GM19463 (cell line): ENCODE data around the gene CMIP.
"Not testable (repeated sequence)": the region's sequence is repeated elsewhere in the genome, so short reads cannot be mapped to it uniquely, and the experiment has no call there.

ENCODE experiments used
- ATAC-seq: cut with Tn5 transposase; IDR thresholded peaks from one replicate; pipeline ENCODE4 v1.9.1; 2021; ENCODE audit warnings: mild to moderate bottlenecking, moderate library complexity; ENCODE audit not compliant: unreplicated experiment

CMIP gene

DNA sequence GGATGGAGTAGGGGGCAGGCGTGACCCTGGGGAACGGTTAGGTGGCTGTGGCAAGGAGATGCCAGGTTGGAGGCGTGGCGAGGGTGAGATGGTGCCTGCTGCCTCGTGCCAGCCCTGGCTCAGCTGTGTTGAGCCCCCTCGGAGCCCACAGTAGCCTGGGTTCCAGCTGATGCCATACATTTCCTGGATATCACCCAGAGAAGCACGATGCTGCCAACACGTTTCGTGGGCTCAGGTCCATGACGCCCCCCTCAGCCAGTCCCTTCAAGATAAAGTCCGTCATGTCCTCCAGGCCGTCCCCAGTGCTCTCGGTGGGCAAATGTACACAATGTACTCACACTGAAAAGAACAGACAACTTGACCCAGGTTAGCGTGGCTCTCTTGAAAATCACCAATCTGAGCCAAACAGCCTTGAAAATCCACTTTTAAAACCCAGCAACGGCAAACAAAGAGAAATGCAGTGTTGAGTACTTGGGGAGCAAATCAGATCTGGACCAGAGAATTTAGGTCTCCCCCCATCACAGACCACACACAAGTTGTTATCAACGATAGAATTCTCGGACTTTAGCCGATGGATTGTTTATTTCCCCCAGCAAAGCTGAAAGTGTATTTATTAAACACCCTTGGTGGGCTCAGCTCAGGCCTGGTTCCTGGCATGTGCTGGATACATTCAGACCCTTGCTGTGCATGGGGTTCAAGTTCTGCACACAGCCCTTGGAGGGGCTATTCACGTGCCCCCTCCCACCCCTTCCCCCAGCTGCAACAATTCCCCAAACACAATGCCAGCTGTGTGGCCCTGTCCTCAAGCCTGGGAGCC is 231.7 kb downstream of the CMIP start:
- no peak for ATAC-seq

- no peak for ATAC-seq
Observed at GRCh38 chr16:81676883-81677737, 232.5 kb downstream of the CMIP start.

DNA sequence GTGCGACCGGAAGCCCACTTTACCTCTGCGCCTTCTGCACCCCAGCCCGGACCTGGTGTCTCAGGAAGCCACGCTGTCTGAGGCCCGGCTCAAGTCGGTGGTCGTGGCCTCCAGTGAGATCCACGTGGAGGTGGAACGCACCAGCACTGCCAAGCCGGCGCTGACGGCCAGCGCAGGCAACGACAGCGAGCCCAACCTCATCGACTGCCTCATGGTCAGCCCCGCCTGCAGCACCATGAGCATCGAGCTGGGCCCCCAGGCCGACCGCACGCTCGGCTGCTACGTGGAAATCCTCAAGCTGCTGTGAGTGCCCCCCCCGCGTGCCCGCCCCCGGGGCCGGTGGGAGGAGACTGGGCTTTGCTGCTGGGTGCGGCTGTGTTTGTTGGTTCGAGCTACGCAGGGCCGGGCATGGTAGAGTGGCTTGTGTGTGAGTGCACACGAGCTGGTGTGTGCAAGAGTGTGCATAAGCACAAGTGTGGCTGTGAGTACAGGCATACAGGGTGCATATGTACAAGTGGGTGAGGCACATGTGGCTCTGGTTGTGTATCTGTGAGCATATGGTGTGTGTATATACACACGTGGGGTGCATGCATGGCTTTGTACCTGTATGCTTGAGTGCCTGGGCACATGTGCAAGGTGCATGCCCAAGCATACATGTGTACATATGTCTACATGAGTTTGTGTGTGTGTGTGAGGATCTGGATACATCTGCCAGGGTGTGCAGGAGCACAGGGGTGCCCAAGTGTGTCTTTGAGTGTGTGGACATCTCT is 233.9 kb downstream of the CMIP start:
- no peak for ATAC-seq

- no peak for ATAC-seq
Observed at GRCh38 chr16:81679721-81680430, 235.3 kb downstream of the CMIP start.

- ATAC-seq: no peak
Observed at GRCh38 chr16:81680444-81681275, 236.1 kb downstream of the CMIP start.

GRCh38 chr16:81681311-81681710 is 236.7 kb downstream of the CMIP start:
- no peak for ATAC-seq

DNA sequence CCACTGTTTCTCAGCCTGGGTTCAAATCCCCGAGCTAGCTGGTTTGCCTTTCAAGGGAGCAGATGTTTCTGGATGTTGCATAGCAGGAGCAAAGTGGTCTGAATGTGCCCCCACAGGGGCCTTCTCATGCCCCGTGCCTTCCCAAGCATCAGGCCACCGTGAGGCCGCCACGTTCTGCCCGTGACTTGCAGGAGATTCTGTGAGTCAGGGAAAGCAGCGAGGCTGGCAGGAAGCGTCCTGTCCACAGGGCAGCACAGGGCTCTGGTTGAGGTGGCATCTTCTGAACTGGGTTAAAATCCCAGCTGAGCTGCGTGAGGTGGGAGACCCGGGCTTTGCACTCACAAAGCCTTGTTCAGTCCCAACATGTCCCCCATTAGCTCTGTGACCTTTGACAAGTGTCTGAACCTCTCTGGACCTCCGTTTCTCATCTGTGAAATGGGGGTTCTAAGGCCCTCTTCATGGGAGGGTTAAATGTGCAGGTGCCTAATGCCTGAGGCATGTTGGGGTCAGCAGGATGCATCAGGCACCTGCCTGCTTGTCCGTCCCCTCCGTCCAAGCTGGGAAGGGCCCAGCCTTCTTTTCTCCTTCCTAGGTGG is 239.7 kb downstream of the CMIP start:
- no peak for ATAC-seq

DNA sequence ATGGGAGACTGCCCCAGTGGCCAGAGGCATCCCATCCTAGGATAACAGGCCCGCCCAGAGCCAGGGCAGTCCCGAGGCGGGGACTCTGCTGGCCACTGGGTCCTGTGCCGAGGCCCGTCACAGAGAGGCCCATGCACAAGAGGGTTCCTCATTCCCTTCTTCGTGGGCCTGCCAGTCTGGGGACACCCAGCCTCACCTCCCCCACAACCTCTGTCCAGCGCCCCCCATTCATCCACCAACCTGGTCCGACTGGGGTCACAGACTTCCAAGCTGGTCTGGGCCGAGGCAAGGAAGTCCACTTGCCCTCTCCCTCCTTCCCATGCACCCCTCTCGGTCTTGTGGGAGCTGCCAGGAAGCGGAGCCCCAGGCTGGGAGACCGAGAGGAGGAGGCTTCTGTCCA is 240.3 kb downstream of the CMIP start:
- no peak for ATAC-seq

- no peak for ATAC-seq
Observed at GRCh38 chr16:81686391-81687130, 242.0 kb downstream of the CMIP start.

DNA sequence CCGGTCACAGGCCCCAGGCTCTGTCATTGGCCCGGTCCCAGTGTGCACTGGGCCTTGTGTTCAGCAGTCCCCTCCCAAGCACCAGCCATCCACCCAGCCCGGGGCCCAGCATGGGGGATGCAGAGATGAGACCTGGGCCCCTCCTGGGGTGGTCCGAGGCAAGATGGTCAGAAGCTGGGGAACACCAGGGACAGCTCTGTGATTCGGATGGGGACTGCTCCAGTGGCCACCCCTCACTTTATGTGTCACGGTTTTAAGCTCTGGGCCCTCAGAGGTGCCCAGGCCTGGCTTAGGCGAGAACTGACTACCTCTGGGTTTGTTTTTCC is 242.5 kb downstream of the CMIP start:
- ATAC-seq: no peak

DNA sequence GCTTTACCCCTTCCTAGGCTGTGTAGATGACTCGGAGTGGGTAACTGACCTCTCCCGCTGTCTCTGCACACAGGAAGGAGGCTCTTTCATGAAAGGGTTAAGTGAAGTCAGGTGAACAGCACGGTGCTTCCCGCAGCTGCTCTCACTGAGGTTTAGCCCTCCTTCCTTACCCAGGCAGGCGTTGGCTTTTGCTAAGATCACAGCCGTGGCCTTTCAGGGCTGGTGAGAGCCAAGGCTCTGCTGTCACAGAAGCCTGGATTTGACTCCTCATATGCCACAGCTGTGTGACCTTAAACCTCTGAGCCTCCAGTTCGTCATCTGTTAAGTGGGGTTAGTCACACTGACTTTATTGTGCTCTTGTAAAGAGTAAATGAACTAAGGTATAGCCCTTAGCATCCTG is 243.6 kb downstream of the CMIP start:
- no peak for ATAC-seq

GRCh38 chr16:81688839-81689238 is 244.2 kb downstream of the CMIP start:
- ATAC-seq: not testable (repeated sequence)

GRCh38 chr16:81692021-81692420 is 247.4 kb downstream of the CMIP start:
- ATAC-seq: no peak

DNA sequence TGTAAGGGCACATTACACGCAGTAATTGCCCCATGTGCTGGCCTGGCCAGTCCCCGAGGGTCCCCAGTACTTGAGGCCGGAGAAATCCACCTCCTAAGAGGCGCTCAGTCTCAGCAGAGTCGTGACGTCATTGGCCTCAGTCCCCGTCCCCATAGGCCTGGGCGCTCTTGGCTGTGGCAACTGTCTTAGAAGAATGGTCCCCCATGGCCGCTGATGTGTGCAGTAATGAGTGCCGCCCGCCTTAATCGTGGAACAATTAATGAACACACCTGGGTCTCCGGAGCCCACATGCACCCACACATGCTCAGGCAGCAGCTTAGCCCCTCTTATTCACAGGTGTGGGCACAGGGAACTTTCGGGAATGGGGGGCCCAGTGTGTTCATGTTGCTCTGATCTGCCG is 248.0 kb downstream of the CMIP start:
- no peak for ATAC-seq

DNA sequence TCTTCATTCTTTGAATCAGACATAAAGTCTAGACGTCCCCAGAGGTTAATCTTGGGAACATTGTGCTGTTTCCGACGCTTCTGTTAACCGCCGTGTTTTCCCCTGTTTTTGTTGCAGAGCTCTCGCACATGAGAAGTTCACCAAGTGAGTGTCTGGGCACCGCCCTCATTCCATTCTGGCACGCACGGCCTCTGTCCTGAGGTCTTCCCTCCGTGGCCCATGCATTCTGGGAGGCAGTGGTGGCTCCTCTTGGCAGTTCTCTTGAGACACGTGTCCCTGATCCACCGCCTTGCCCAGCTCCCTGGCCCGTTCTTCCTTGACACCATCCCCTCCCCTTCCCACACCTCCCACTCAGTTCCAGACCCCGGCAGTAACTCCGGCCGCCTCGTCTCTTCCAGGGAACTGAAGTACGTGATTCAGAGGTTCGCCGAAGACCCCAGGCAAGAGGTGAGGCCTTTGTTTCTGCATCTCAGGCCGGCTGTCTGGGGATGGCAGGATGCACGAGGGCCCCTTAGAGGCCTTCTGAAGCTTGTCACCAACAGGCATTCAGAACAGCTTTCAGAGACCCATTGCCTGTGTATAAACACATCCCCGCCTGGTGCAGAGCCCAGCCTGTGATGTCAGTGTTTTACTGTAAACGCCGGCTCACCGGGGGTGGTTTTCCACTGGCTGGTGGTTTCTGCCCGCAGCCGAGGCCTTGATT is 248.6 kb downstream of the CMIP start:
- no peak for ATAC-seq

- no peak for ATAC-seq
Observed at GRCh38 chr16:81693744-81694303, 249.2 kb downstream of the CMIP start.

GRCh38 chr16:81694494-81695280 is 250.1 kb downstream of the CMIP start:
- no peak for ATAC-seq
